GM19455 (cell line): ENCODE measurements around the gene SOD2.
"Not testable (repeated sequence)": the region's sequence is repeated elsewhere in the genome, so short reads cannot be mapped to it uniquely, and the experiment has no call there.

Source experiments
- ATAC-seq: cut with Tn5 transposase; IDR thresholded peaks from one replicate; pipeline ENCODE4 v1.9.1; 2021; ENCODE audit not compliant: unreplicated experiment

SOD2 gene

GRCh38 chr6:159716247-159717096 is 23.4 kb upstream of the SOD2 start:
- ATAC-seq: no peak

GRCh38 chr6:159715605-159716004 is 22.6 kb upstream of the SOD2 start:
- no peak for ATAC-seq

GRCh38 chr6:159715166-159715565 is 22.1 kb upstream of the SOD2 start:
- no peak for ATAC-seq

- ATAC-seq: no peak
These were observed 21.4 kb upstream of the SOD2 start for GRCh38 chr6:159714404-159714803.

- no peak for ATAC-seq
These were observed 20.9 kb upstream of the SOD2 start for GRCh38 chr6:159713984-159714383.

GRCh38 chr6:159712389-159712788 is 19.3 kb upstream of the SOD2 start:
- ATAC-seq: not testable (repeated sequence)

GRCh38 chr6:159710603-159711002 is 17.6 kb upstream of the SOD2 start:
- not testable (repeated sequence) for ATAC-seq

- ATAC-seq: no peak
These were observed 8.5 kb upstream of the SOD2 start for GRCh38 chr6:159701413-159701999.

- no peak for ATAC-seq
These were observed 7.9 kb upstream of the SOD2 start for GRCh38 chr6:159700970-159701369.

- no peak for ATAC-seq
These were observed 2.9 kb upstream of the SOD2 start for GRCh38 chr6:159695984-159696383.

- ATAC-seq: peak; percentile 2
These were observed 979 bp upstream of the SOD2 start for GRCh38 chr6:159693894-159694545.

- ATAC-seq: peak; percentile 36
These were observed 526 bp downstream of the SOD2 start for GRCh38 chr6:159692303-159693127.

- no peak for ATAC-seq
These were observed 1.1 kb downstream of the SOD2 start for GRCh38 chr6:159691963-159692287.

GRCh38 chr6:159691133-159691962 is 1.7 kb downstream of the SOD2 start:
- no peak for ATAC-seq

GRCh38 chr6:159690135-159690534 is 2.9 kb downstream of the SOD2 start:
- not testable (repeated sequence) for ATAC-seq

- ATAC-seq: no peak
These were observed 4.0 kb downstream of the SOD2 start for GRCh38 chr6:159689001-159689400.

GRCh38 chr6:159688266-159688905 is 4.7 kb downstream of the SOD2 start:
- no peak for ATAC-seq

GRCh38 chr6:159687341-159687740 is 5.7 kb downstream of the SOD2 start:
- ATAC-seq: no peak

GRCh38 chr6:159686703-159687102 is 6.3 kb downstream of the SOD2 start:
- ATAC-seq: no peak

GRCh38 chr6:159686040-159686439 is 7.0 kb downstream of the SOD2 start:
- ATAC-seq: no peak
